COLO668 (cell line): ENCODE data around the gene DSG3.

Experiments used
- DNase-seq: peaks from one replicate; lab custom pipeline; 2025; ENCODE audit not compliant: unreplicated experiment; lab: John Stamatoyannopoulos, UW

The DSG3 gene

GRCh38 chr18:31429623-31430022, 17.9 kb upstream of the DSG3 start:
- no peak for DNase-seq

- DNase-seq: no peak
These were observed 17.5 kb upstream of the DSG3 start for GRCh38 chr18:31430072-31430471.

DNA sequence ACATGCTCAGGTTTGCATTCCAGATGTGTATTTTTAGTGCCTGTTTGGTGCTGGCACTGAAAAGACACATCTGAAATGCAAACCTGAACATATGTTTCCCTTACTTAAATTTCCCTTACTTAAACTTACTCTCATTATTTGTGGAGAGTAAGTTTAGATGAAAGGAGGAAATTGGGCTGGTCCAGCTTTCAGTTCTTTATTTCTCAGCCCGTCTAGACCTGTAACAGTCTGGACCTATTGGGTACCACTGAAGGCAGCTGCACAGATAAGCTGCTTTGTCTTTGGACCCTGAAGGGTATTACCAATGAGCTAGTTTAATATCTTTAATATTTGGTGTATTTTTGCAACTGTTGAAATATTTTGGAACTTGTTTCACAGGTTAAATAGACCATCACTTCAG, 17.0 kb upstream of the DSG3 start:
- DNase-seq: no peak

DNA sequence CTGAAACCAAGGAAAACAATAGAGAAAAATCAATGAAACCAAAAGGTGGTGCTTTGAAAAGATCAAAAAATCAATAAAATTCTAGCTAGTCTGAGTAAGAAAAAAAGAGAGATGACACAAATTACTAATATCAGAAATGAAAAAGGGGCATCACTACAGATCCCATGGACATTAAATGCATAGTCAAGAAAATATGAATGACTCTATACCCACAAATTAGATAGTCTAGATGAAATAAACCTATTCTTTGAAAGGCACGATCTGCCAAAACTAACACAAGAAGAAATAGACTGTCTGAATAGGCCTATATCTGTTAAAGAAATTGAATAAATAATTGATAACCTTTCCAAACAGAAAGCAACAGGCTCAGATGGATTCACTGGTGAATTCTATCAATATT, 15.2 kb upstream of the DSG3 start:
- DNase-seq: no peak

- no peak for DNase-seq
These were observed 10.7 kb upstream of the DSG3 start for GRCh38 chr18:31436825-31437224.

GRCh38 chr18:31438402-31438801, 9.1 kb upstream of the DSG3 start:
- DNase-seq: no peak

DNA sequence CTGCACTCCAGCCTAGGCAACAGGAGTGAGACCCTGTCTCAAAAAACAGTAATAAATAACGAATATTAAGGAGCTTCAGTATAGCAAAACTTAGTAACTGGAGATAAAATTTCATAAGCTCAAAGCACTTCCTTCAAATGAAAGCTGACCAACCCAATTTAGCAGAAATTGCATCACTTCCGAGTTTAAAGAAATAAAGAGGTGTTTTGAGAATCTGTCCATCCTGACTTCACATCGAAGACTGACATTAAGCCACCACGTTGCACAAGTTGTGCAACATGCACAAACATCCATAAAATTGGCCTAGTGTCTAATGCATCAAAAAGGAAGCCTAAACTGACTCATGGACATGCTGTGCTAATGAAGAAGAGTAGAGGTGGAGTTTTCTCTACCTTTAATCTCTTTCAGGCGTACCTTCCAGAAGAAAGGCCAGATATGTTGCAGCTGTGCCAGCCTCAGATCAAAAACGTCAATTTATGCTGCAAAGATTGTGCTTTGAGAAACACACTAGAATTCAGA, 7.7 kb upstream of the DSG3 start:
- DNase-seq: no peak

DNA sequence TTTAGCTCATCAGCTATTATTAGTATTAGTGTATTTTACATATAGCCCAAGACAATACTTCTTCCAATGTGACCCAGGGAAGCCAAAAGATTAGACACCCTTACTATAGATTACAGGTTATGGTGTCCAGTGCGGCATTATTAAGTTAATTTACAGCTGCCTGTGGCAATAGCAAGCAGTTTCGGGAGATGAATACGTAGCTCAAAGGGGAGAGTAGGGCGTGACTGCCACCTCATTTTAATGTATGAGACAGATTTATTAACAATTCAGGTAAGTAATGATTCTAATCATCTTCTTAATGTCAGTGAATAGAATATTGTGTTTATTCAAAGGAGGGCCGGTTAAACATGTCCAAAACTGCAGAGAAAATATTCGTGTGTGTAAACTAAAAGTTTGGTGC, 6.8 kb upstream of the DSG3 start:
- DNase-seq: no peak

DNA sequence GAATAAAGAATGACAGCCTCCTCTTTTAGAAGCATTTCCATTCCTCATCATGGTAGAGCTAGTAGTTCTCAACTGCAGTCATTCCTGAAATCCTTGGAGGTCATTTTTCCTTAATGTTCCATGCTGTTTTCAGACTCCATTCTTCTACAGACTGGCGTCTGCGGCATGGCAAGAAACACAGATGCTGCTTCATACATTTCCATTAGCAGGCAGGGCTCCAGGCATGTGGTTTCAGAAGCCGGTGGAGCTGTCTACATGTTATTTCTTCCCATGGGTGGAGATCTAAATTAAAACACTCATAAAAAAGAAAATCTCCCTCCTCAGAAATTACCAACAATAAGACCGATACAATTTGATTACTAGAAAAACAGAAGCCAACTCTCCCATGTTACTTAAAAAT, 6.0 kb upstream of the DSG3 start:
- no peak for DNase-seq

GRCh38 chr18:31444142-31444541, 3.4 kb upstream of the DSG3 start:
- DNase-seq: no peak

DNA sequence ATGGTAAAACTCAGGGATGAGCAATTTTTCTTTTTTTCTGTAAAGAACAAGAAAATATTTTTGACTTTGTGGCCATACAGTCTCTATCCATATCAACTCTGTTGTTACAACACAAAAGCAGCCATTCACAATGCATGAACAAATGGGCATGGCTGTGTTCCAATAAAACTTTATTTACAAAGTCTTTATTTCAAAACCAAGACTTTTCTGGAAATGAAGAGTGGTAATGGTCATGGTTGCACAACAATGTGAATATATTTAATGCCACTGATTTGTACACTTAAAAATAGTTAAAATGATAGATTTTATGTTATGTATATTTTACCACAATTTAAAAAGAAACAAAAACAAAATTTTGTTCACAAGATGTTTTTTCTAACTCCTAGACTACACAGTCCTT, 1.6 kb upstream of the DSG3 start:
- DNase-seq: no peak

GRCh38 chr18:31446854-31447253, 687 bp upstream of the DSG3 start:
- no peak for DNase-seq

DNA sequence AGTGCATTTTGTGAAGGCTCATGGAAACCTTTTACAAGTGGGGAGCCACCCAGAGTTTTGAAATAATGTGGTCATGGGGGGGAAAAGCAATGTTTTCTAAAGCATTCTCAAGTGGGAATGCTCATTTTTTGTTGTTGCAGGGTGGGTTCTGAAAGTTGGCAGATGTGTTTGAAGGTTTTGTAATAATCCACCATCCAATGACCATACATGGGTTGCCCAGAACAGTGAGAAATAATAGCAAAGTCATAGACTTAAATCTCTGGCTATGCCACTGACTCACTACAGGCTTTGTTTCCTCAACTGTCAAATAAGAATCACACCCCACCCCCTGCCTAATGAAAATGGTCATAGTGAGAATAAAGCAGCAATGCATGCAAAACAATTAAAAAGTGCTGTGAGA, 2.9 kb downstream of the DSG3 start:
- DNase-seq: no peak

DNA sequence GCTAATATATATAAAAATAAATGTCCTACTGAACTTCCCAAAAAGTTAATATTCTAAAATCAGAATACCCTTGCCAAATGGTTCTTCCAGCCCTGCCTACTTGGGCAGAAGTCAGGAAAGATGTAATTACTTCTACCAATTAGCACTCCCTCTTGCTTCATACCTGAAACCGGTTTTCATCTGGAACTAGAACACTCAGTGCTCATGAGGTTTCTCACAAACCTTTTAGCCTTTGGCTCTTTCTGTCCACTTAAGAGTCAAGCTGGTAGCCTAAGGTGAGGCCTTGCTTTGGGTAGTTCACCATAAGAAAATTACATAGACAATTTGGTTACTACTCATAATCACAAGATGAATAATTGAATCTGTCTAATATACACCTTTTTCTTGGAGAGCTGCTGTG, 4.1 kb downstream of the DSG3 start:
- no peak for DNase-seq

DNA sequence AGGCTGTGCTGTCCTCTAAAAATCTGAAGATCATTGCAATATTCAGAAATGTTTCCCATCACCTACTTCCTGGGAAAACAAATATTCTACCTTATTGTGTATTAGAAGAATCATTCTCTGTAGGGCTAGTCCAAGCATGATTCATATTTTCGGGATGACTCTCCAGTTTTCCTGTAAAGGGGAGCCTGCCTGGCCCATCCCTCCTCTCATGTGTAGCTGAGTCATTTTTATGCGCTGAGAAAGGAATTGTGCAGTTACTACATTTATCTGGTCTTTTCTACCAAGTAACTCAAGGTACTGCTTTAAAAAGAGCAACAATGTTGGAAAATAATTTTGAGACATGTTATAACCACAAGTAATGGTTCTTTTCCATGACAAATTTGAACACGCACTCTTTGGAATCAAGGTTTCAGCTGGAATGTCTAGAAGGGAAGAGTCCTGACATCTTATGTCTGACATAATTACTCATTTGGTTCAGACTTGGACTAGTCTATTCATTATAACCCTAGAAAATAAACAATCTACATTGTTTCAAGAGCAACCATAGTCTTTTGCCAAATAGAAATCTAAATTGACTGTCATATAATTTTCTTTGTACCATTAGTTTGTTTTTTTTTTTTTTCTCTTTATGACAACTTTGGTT, 6.6 kb downstream of the DSG3 start:
- DNase-seq: no peak

GRCh38 chr18:31469629-31470028, 22.1 kb downstream of the DSG3 start:
- no peak for DNase-seq

- no peak for DNase-seq
These were observed 31.1 kb downstream of the DSG3 start for GRCh38 chr18:31478688-31479087.

DNA sequence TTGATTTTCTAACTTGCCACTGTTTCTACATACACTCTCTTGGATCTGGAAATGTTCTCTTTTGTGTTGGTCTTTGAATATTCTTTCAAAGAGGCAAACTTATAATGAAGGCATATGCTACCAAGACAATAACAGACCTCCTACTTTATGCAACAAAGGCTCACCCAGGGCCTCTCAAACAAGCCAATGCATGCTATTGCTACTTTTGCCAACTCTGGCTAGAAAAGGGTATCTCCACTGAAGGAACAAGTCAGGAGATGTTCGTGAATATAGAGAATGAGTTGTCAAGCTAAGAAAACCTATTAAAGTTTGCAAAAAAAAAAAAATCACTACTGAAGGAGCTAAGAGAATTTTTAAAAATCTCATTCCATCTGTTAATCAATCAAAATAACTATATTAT, 34.5 kb downstream of the DSG3 start:
- no peak for DNase-seq

- no peak for DNase-seq
These were observed 35.9 kb downstream of the DSG3 start for GRCh38 chr18:31483396-31483795.

DNA sequence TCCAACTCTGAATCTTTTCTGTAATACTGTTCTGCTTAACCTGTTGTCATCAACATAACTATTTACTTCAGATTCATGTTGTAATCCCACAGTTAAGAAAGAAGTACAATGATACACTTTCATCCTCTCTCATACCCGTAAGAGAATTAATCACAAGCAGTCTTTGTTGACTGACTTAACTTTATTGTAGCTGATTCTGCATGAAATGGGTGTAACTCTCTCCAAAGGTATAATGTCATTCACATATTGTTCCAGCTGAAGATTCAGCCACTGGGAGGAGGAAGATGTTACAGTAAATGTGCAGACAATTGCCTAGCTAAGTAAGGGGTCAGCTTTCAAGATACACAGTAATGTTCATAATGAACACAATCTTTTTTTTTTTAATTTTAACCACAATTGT, 36.9 kb downstream of the DSG3 start:
- no peak for DNase-seq

- no peak for DNase-seq
These were observed 38.6 kb downstream of the DSG3 start for GRCh38 chr18:31486165-31486564.

DNA sequence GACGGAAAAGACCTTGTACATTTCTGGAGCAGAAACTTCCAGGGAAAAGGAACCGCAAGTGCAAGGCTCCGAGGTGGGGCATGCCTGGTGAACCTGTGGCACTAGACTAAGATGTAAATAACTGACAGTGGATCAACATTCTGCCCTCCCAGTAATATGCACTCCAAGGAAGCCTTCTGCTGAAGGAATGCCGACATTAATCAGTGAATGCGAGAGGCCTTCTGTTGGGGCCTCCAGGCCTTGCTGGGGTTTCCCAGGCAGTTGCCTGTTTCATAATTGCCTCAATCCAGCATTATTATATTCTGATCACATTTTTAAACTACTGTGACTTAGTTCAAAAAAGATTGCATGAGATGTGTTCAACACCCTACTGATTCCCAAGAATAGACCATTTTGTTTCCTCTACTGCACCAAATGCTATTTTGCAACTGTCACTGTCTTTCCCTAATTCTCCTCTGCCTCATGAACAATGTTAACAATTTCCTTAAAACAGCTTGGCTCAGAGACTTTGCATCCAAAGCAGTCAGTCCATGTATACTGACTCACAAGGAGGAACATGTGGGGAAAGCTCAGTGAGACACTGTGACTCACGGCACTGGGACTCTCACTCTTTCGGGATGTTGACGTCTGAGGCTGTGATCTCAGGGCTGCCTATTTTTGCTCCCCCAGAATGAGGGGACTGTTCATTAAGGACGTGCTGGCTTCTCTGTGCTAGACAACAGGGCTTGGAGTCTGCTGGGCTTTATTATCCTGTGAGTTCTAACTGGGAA, 39.9 kb downstream of the DSG3 start:
- no peak for DNase-seq

DNA sequence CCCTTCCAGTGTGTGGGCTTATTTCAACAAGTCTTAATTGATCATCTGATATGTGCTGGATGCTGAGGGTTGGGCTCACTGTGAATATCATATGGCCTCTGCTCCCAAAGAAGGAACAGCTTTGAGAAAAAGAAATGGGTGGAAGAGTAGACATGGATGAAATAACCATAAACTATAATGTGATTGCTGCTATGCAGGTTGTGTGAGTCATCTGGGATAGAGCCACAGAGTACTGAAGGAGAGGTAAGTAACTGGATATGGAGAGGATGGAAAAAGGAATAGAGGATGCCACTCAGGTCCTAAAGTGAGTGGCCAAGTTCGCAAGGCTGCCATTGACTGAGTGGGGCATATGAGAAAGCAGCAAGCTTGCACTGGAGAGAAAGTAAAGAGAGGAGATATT, 41.8 kb downstream of the DSG3 start:
- no peak for DNase-seq
